H1 (cell line): Measurements from ENCODE around the gene CNGA2. TPM values are rescaled to one million over a fixed set of nuclear protein-coding genes. Genes with fewer than 3 reads are reported as not detected.

Experiments
- CTCF ChIA-PET: fragments of 300-600 bp; sonication (Branson Sonifier 250); formaldehyde crosslinking; loops from one replicate; lab custom pipeline; 2021; ENCODE audit not compliant: partially characterized antibody; lab: Charles Lee
- POLR2A ChIA-PET: fragments of 300-600 bp; sonication (Branson Sonifier 250); formaldehyde crosslinking; loops from one replicate; lab custom pipeline; 2021; ENCODE audit warnings: inconsistent platforms; ENCODE audit not compliant: partially characterized antibody; lab: Charles Lee
- DNase-seq, 2 experiments: peaks; one replicate each; pipeline versions ENCODE4 v3.0.0 to v3.0.0-alpha.2; 2010 to 2022; ENCODE audit warnings: low spot score in 2 of 2, low read depth in 1 of 2, mixed read lengths in 1 of 2
- FAIRE-seq: peaks from 2 replicates; lab custom pipeline; 2011; peaks lifted over from hg19 to GRCh38; lab: Jason Lieb, UNC
- H2AFZ ChIP-seq: 2 replicates; pipeline ENCODE4 v1.8.1; 2012; ENCODE audit warnings: low read length, inconsistent platforms
- H2AK5ac ChIP-seq: 2 replicates; pipeline ENCODE4 v1.6.1; 2013; ENCODE audit warnings: low read depth, low read length
- H2BK120ac ChIP-seq: replicated peaks from 2 replicates; pipeline ENCODE3; 2013; ENCODE audit warnings: low read depth, low read length, inconsistent platforms
- H2BK12ac ChIP-seq: 2 replicates; pipeline ENCODE4 v1.6.1; 2013; ENCODE audit warnings: low read depth, low read length
- H2BK15ac ChIP-seq: 2 replicates; pipeline ENCODE4 v1.6.1; 2013; ENCODE audit warnings: low read length
- H2BK20ac ChIP-seq: 2 replicates; pipeline ENCODE4 v1.6.1; 2013; ENCODE audit warnings: low read length
- H2BK5ac ChIP-seq: 2 replicates; pipeline ENCODE4 v1.6.1; 2013; ENCODE audit warnings: low read depth, low read length
- H3K14ac ChIP-seq: 2 replicates; pipeline ENCODE4 v1.6.1; 2013; ENCODE audit warnings: inconsistent platforms; ENCODE audit not compliant: insufficient read length
- H3K18ac ChIP-seq: 2 replicates; pipeline ENCODE4 v1.6.1; 2013; ENCODE audit warnings: low read length; ENCODE audit errors: extremely low read depth
- H3K23ac ChIP-seq: 2 replicates; pipeline ENCODE4 v1.6.1; 2013; ENCODE audit warnings: inconsistent platforms; ENCODE audit not compliant: insufficient read length
- H3K23me2 ChIP-seq: 2 replicates; pipeline ENCODE4 v1.6.1; 2013; ENCODE audit warnings: low read depth, low read length
- H3K27ac ChIP-seq: 2 replicates; pipeline ENCODE4 v1.6.1; 2011; ENCODE audit warnings: low read depth, low read length, inconsistent platforms
- H3K27me3 ChIP-seq, 4 experiments: replicated peaks in 1 of 4; 1 replicate in 1 of 4; 2 replicates in 3 of 4; pipeline versions ENCODE4 v1.6.1 to v1.8.1; 2011 to 2013; ENCODE audit warnings: low read length in 3 of 4, mild to moderate bottlenecking in 3 of 4, inconsistent platforms in 2 of 4, mixed read lengths in 2 of 4, moderate library complexity in 1 of 4; ENCODE audit not compliant: control insufficient read depth in 3 of 4, insufficient read depth in 3 of 4; ENCODE audit errors: extremely low read depth in 1 of 4
- H3K36me3 ChIP-seq, 4 experiments: 2 replicates each; pipeline versions ENCODE4 v1.6.1 to v1.8.1; 2011 to 2013; ENCODE audit warnings: mild to moderate bottlenecking in 4 of 4, low read length in 3 of 4, moderate library complexity in 2 of 4, control low read depth in 1 of 4, inconsistent platforms in 1 of 4; ENCODE audit not compliant: insufficient read depth in 4 of 4, control insufficient read depth in 2 of 4
- H3K4ac ChIP-seq: replicated peaks from 2 replicates; pipeline ENCODE3; 2013; ENCODE audit warnings: low read length, low read depth, mixed read lengths, inconsistent platforms; ENCODE audit not compliant: insufficient read length
- H3K4me1 ChIP-seq, 4 experiments: replicated peaks in 1 of 4; 1 replicate in 1 of 4; 2 replicates in 3 of 4; pipeline versions ENCODE4 v1.6.1 to v1.8.1; 2011 to 2013; ENCODE audit warnings: low read length in 3 of 4, inconsistent platforms in 2 of 4, mixed read lengths in 1 of 4; ENCODE audit not compliant: insufficient read depth in 4 of 4, control insufficient read depth in 3 of 4
- H3K4me2 ChIP-seq, 2 experiments: 2 replicates each; pipeline versions ENCODE4 v1.6.1 to v1.8.1; 2011 to 2013; ENCODE audit warnings: low read depth in 2 of 2, low read length in 2 of 2, control low read depth in 1 of 2, inconsistent platforms in 1 of 2, mild to moderate bottlenecking in 1 of 2; ENCODE audit not compliant: insufficient read depth in 1 of 2
- H3K4me3 ChIP-seq, 4 experiments: fragments of 200-600, 300-600 bp in 1 of 4; sonication (generic), shearing (Covaris generic), sonication (Bioruptor Twin) in 1 of 4; 2 replicates each; pipeline versions ENCODE4 v1.5.1 to v1.8.1; 2011 to 2016; ENCODE audit warnings: low read length in 4 of 4, low read depth in 3 of 4, control low read depth in 2 of 4, inconsistent platforms in 2 of 4, mild to moderate bottlenecking in 2 of 4, mixed read lengths in 1 of 4, moderate library complexity in 1 of 4; ENCODE audit not compliant: insufficient read depth in 2 of 4; ENCODE audit errors: extremely low read depth in 1 of 4
- H3K56ac ChIP-seq: replicated peaks from 2 replicates; pipeline ENCODE3; 2013; ENCODE audit warnings: low read depth, mild to moderate bottlenecking, mixed read lengths, low read length, inconsistent platforms; ENCODE audit not compliant: insufficient read length
- H3K79me1 ChIP-seq: 2 replicates; pipeline ENCODE4 v1.6.1; 2013; ENCODE audit warnings: low read depth, low read length, control low read depth
- H3K79me2 ChIP-seq, 2 experiments: 2 replicates each; pipeline versions ENCODE4 v1.6.1 to v1.8.1; 2012 to 2013; ENCODE audit warnings: low read length in 2 of 2, mild to moderate bottlenecking in 2 of 2, inconsistent platforms in 1 of 2; ENCODE audit not compliant: insufficient read depth in 2 of 2, control insufficient read depth in 1 of 2
- H3K9ac ChIP-seq, 4 experiments: replicated peaks in 1 of 4; 1 replicate in 1 of 4; 2 replicates in 3 of 4; pipeline versions ENCODE4 v1.6.1 to v1.8.1; 2011 to 2013; ENCODE audit warnings: low read depth in 3 of 4, low read length in 3 of 4, control low read depth in 2 of 4, mild to moderate bottlenecking in 2 of 4, moderate library complexity in 2 of 4, inconsistent platforms in 1 of 4; ENCODE audit errors: extremely low read depth in 1 of 4
- H3K9me3 ChIP-seq, 2 experiments: 2 replicates each; pipeline versions ENCODE4 v1.6.1 to v1.8.1; 2012 to 2013; ENCODE audit warnings: mild to moderate bottlenecking in 2 of 2, moderate library complexity in 2 of 2, control low read depth in 1 of 2, inconsistent platforms in 1 of 2, low read depth in 1 of 2, low read length in 1 of 2, mixed read lengths in 1 of 2; ENCODE audit not compliant: insufficient read depth in 2 of 2
- H4K20me1 ChIP-seq, 2 experiments: replicated peaks in 1 of 2; 2 replicates each; pipeline versions ENCODE3 to v1.8.1; 2011 to 2013; ENCODE audit warnings: inconsistent platforms in 2 of 2, low read length in 2 of 2, mild to moderate bottlenecking in 1 of 2; ENCODE audit not compliant: insufficient read depth in 2 of 2, control insufficient read depth in 1 of 2
- H4K5ac ChIP-seq: 2 replicates; pipeline ENCODE4 v1.6.1; 2013; ENCODE audit warnings: low read length, low read depth, mixed read lengths, inconsistent platforms; ENCODE audit not compliant: insufficient read length
- H4K8ac ChIP-seq: 2 replicates; pipeline ENCODE4 v1.8.0; 2013; ENCODE audit warnings: mild to moderate bottlenecking, moderate library complexity, low read length, inconsistent platforms; ENCODE audit not compliant: insufficient read depth; ENCODE audit errors: extremely low read depth
- H4K91ac ChIP-seq: replicated peaks from 2 replicates; pipeline ENCODE3; 2013; ENCODE audit warnings: low read length, mixed read lengths, inconsistent platforms; ENCODE audit not compliant: insufficient read length
- CHD1 ChIP-seq: IDR thresholded peaks from 2 replicates; pipeline ENCODE4 v1.6.1; 2012; ENCODE audit warnings: low read depth, low read length, improper control_type of control experiment
- CREB1 ChIP-seq: IDR thresholded peaks from 2 replicates; pipeline ENCODE4 v1.6.1; 2012; ENCODE audit warnings: inconsistent platforms
- EP300 ChIP-seq, 2 experiments: IDR thresholded peaks; 1 replicate in 1 of 2; 2 replicates in 1 of 2; pipeline ENCODE4 v1.6.1; 2011 to 2012; ENCODE audit warnings: low read depth in 2 of 2, low read length in 2 of 2, mild to moderate bottlenecking in 2 of 2, borderline replicate concordance in 1 of 2, inconsistent platforms in 1 of 2, moderate library complexity in 1 of 2
- EZH2 ChIP-seq: fragments of 200-600 bp; sonication (generic); IDR thresholded peaks from 2 replicates; pipeline ENCODE4 v1.7.1; 2012; ENCODE audit warnings: low read depth, mild to moderate bottlenecking, moderate library complexity, low read length, inconsistent platforms; ENCODE audit not compliant: severe bottlenecking
- HDAC6 ChIP-seq: IDR thresholded peaks from one replicate; pipeline ENCODE4 v1.7.1; 2012; ENCODE audit warnings: low read depth, mild to moderate bottlenecking, inconsistent platforms, low read length, moderate library complexity
- KDM1A ChIP-seq: fragments of 200-600, 300-600 bp; sonication (generic); IDR thresholded peaks from 2 replicates; pipeline ENCODE4 v1.7.1; 2016; ENCODE audit warnings: mild to moderate bottlenecking, low read length, borderline replicate concordance
- PHF8 ChIP-seq: fragments of 200-600 bp; sonication (generic); conservative IDR thresholded peaks from 2 replicates; pipeline ENCODE4 v1.7.1; 2012; ENCODE audit warnings: low read depth, mild to moderate bottlenecking, inconsistent platforms, low read length, moderate library complexity
- POLR2A ChIP-seq, 2 experiments: IDR thresholded peaks; 1 replicate in 1 of 2; 2 replicates in 1 of 2; pipeline ENCODE4 v1.6.1; 2011; ENCODE audit warnings: low read depth in 2 of 2, low read length in 2 of 2, mild to moderate bottlenecking in 2 of 2; ENCODE audit errors: control extremely low read depth in 1 of 2
- RAD21 ChIP-seq, 2 experiments: IDR thresholded peaks in 1 of 2; conservative IDR thresholded peaks in 1 of 2; 2 replicates each; pipeline ENCODE4 v1.6.1; 2011; ENCODE audit warnings: low read depth in 2 of 2, low read length in 2 of 2, improper control_type of control experiment in 1 of 2, inconsistent platforms in 1 of 2, mild to moderate bottlenecking in 1 of 2, moderate library complexity in 1 of 2
- RNF2 ChIP-seq: fragments of 200-900, 300-1000 bp; sonication (generic); IDR thresholded peaks from 2 replicates; pipeline ENCODE4 v1.7.1; 2016; ENCODE audit warnings: borderline replicate concordance, low read depth, mild to moderate bottlenecking, antibody characterized with exemption, low read length; ENCODE audit not compliant: poor library complexity, severe bottlenecking; ENCODE audit errors: missing control alignments
- USF2 ChIP-seq: IDR thresholded peaks from 2 replicates; pipeline ENCODE4 v1.6.1; 2011; ENCODE audit warnings: low read length, improper control_type of control experiment
- WGBS, 2 experiments: shearing (Covaris generic) in 1 of 2; methylation state at CpG; one replicate each; pipeline versions ENCODE4 v1.1.6 to v1.1.7; 2013 to 2015; ENCODE audit warnings: low lambda C conversion rate in 2 of 2, mixed read lengths in 2 of 2, inconsistent platforms in 1 of 2, low coverage in 1 of 2, missing lambda C conversion rate in 1 of 2; ENCODE audit not compliant: insufficient replicate concordance in 2 of 2, insufficient coverage in 1 of 2, insufficient read length in 1 of 2; ENCODE audit errors: extremely low coverage in 1 of 2, missing lambda C conversion rate in 1 of 2; 5-methylcytosine and 5-hydroxymethylcytosine counted together
- polyA plus RNA-seq, 7 experiments: library from polyadenylated mRNA; depleted of rRNA in 3 of 7; stranded (reverse) in 5 of 7; unstranded in 2 of 7; fragments of >200 nt in 5 of 7; fragments of 200-250 nt in 2 of 7; gene quantifications; 1 replicate in 5 of 7; 2 replicates in 1 of 7; 4 replicates in 1 of 7; pipeline versions ENCODE4 v1.2.1 to v1.2.3, GENCODE V29; 2011 to 2013; ENCODE audit warnings: missing spikeins in 2 of 7, mixed read lengths in 2 of 7
- total RNA-seq: library from RNA; stranded (reverse); fragmentation: NEBNext Ultra II Directional; extraction: Animal tissue kit (Norgen Biotek cat#: 25700); gene quantifications from 2 replicates; pipeline ENCODE4 v1.2.1, GENCODE V29; 2021

Gene CNGA2
- total and polyA plus RNA-seq, 2 of the 8 experiments (the other 6 are each of a cell fraction or from before 2014, with no cell fraction given) = not detected

- H3K4me3 ChIP-seq = no peak overlapping the region
- 0 out of 7 replicates have a peak, but pooled peaks cover 0 to 2% (median 0%) of the 10 kb centered on the region in 4 experiments for H3K27me3 ChIP-seq
- H2BK120ac ChIP-seq = no peak overlapping the region
- FAIRE-seq (no peak), DNase-seq (no peak)
- H3K4me1 ChIP-seq = no peaks in the 10 kb centered on the region
- H4K20me1 ChIP-seq = no peaks in the 10 kb centered on the region
- CTCF ChIA-PET = interaction anchor here (0.8 to 3.5 kb wide), 6 partner anchors 220 to 887 kb away, joined by 4 to 14 read pairs (median 6); partner anchors contain the start of gene GABRE
- no peaks in the 10 kb centered on the region for H3K9me3 ChIP-seq
- H3K79me1 ChIP-seq = no peaks in the 10 kb centered on the region
- H2BK20ac ChIP-seq = no peak overlapping the region
- H3K56ac ChIP-seq = no peak overlapping the region
- H3K9ac ChIP-seq = no peak overlapping the region
- H4K91ac ChIP-seq = no peak overlapping the region
- H4K5ac ChIP-seq = no peak overlapping the region
- no peak overlapping the region for H2AFZ ChIP-seq
- H2AK5ac ChIP-seq = no peak overlapping the region
- WGBS, 2 experiments = 88% methylated on average over 10 of the region's 11 CpGs; no CpG with 5 or more reads in 1 of the 2 experiments
- H3K36me3 ChIP-seq = no peaks in the 10 kb centered on the region
- H3K18ac ChIP-seq = no peak overlapping the region
- no peak overlapping the region for H2BK12ac ChIP-seq
- no peak overlapping the region for H2BK15ac ChIP-seq
- H2BK5ac ChIP-seq = no peak overlapping the region
- no peaks in the 10 kb centered on the region for H3K23me2 ChIP-seq
- no peaks in the 10 kb centered on the region for H3K79me2 ChIP-seq
- no peak overlapping the region for H3K4me2 ChIP-seq
- no peak overlapping the region for H3K27ac ChIP-seq
- no peak overlapping the region for H3K4ac ChIP-seq
- H4K8ac ChIP-seq = no peak overlapping the region
- POLR2A ChIA-PET = no interaction called here
- H3K23ac ChIP-seq = no peak overlapping the region
- no peak overlapping the region for H3K14ac ChIP-seq
- TF ChIP-seq RNF2 (no peak), RAD21 (IDR thresholded peaks at IDR 0.05 in 1 of 2, conservative IDR thresholded peaks at IDR 0.05 in 1 of 2; ENCODE audit: low read depth in 2 of 2, low read length in 2 of 2) (no peak), PHF8 (no peak), CHD1 (no peak), EP300 (IDR thresholded peaks at IDR 0.05; ENCODE audit: borderline replicate concordance in 1 of 2, low read depth in 2 of 2, low read length in 2 of 2) (no peak), HDAC6 (no peak), USF2 (no peak), POLR2A (IDR thresholded peaks at IDR 0.05; ENCODE audit: control extremely low read depth in 1 of 2, low read depth in 2 of 2, low read length in 2 of 2) (no peak), KDM1A (no peak), CREB1 (no peak), EZH2 (no peak)
Measured at GRCh38 chrX:151754641-151755215, 20.2 kb downstream of the CNGA2 start.
